Measurements from ENCODE around the gene SLIT1. TPM values are rescaled to one million over a fixed set of nuclear protein-coding genes. Genes with fewer than 3 reads are reported as not detected.

Gene SLIT1
- total and polyA plus RNA-seq, 7 donors, result 0.04 to 0.30 (median 0.08) TPM

GRCh38 chr10:97140902-97141745 is 44.6 kb downstream of the SLIT1 start:
- H3K36me3 ChIP-seq (ENCODE audit: insufficient read depth in 1 of 2, low read depth in 1 of 2), result no peaks in the 10 kb centered on the region
- H3K4me1 ChIP-seq, result no peaks in the 10 kb centered on the region
- H3K27me3 ChIP-seq (ENCODE audit: insufficient read depth in 3 of 3, low read length in 2 of 3), result no peaks in the 10 kb centered on the region
- H3K9me3 ChIP-seq, result no peaks in the 10 kb centered on the region
- no peak for ATAC-seq
- no peak overlapping the region for H3K4me3 ChIP-seq
- no peak for TF ChIP-seq CTCF (IDR thresholded peaks at IDR 0.05)
- DNase-seq, result no peak
- no peak overlapping the region for H3K27ac ChIP-seq
- intact Hi-C loops (cut with DNase I), result no loop called here
- WGBS, 3 donors, result 50 to 63% (median 51%) methylated on average over 22 to 23 of the region's 23 CpGs

- 65 to 72% (median 65%) methylated on average over 23 of the region's 23 CpGs for WGBS, 3 donors
These were observed 45.5 kb downstream of the SLIT1 start for GRCh38 chr10:97140049-97140846.

GRCh38 chr10:97139651-97140048 is 46.1 kb downstream of the SLIT1 start:
- H3K36me3 ChIP-seq (ENCODE audit: insufficient read depth in 1 of 2, low read depth in 1 of 2), result no peaks in the 10 kb centered on the region
- H3K9me3 ChIP-seq, result no peaks in the 10 kb centered on the region
- no peak overlapping the region for H3K4me3 ChIP-seq
- DNase-seq (no peak), ATAC-seq (no peak)
- H3K27ac ChIP-seq, result no peak overlapping the region
- 86 to 95% (median 88%) methylated on average over 6 of the region's 6 CpGs for WGBS, 3 donors
- no peak for TF ChIP-seq CTCF (IDR thresholded peaks at IDR 0.05)
- H3K27me3 ChIP-seq (ENCODE audit: insufficient read depth in 3 of 3, low read length in 2 of 3), result no peaks in the 10 kb centered on the region
- intact Hi-C loops (cut with DNase I), result no loop called here
- H3K4me1 ChIP-seq, result no peaks in the 10 kb centered on the region

More at GRCh38 chr10:97140049-97140846, 45.5 kb downstream of the SLIT1 start:
- H3K36me3 ChIP-seq (ENCODE audit: insufficient read depth in 1 of 2, low read depth in 1 of 2), result no peaks in the 10 kb centered on the region
- intact Hi-C loops (cut with DNase I), result no loop called here
- ATAC-seq (no peak), DNase-seq (no peak)
- no peaks in the 10 kb centered on the region for H3K9me3 ChIP-seq
- H3K27ac ChIP-seq, result no peak overlapping the region
- H3K4me3 ChIP-seq, result no peak overlapping the region
- no peaks in the 10 kb centered on the region for H3K27me3 ChIP-seq (ENCODE audit: insufficient read depth in 3 of 3, low read length in 2 of 3)
- no peaks in the 10 kb centered on the region for H3K4me1 ChIP-seq
- no peak for TF ChIP-seq CTCF (IDR thresholded peaks at IDR 0.05)

GRCh38 chr10:97138846-97139245 is 46.9 kb downstream of the SLIT1 start:
- Histone ChIP-seq H3K9me3 (no peaks in the 10 kb centered on the region), H3K36me3 (ENCODE audit: insufficient read depth in 1 of 2, low read depth in 1 of 2) (no peaks in the 10 kb centered on the region), H3K4me1 (no peaks in the 10 kb centered on the region), H3K27me3 (ENCODE audit: insufficient read depth in 3 of 3, low read length in 2 of 3) (no peaks in the 10 kb centered on the region), H3K4me3 (no peak overlapping the region), H3K27ac (no peak overlapping the region)
- ATAC-seq (no peak), DNase-seq (no peak)
- 54 to 55% (median 54%) methylated on average over 7 of the region's 7 CpGs for whole genome bisulfite sequencing, 3 donors
- intact Hi-C loops (cut with DNase I), result no loop called here
- no peak for TF ChIP-seq CTCF (IDR thresholded peaks at IDR 0.05)
